Hematopoietic multipotent progenitor cell treated with erythropoietin and hydrocortisone succinate and interleukin-3 and kit ligand, for 8 days (in vitro differentiated cells): Measurements from ENCODE around the gene ERICH2.

ENCODE experiments used
- DNase-seq: peaks from one replicate; pipeline ENCODE4 v3.0.0-alpha.2; 2015

Gene ERICH2

DNA sequence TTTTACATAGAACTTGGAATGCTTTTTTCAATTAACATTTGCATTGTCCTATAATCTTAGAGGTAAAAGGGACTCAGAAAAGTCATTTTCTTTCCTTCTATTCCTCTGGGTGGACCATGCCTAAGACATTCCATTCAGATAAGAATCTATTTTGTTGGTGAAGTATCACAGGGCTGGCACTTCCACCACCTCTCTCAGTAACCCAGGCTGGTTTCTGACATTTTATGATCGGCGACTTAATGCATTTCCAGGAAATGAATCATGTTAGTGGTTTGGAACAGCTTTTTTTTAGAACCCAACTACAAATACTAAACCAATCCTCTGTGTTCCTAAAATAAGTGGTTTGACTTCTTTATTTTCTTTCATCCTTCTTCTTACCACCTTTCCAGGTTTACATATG, 73.5 kb downstream of the ERICH2 start:
- peak; percentile 16 for DNase-seq

GRCh38 chr2:170845343-170845742, 75.2 kb downstream of the ERICH2 start:
- DNase-seq, result peak; percentile 38

DNA sequence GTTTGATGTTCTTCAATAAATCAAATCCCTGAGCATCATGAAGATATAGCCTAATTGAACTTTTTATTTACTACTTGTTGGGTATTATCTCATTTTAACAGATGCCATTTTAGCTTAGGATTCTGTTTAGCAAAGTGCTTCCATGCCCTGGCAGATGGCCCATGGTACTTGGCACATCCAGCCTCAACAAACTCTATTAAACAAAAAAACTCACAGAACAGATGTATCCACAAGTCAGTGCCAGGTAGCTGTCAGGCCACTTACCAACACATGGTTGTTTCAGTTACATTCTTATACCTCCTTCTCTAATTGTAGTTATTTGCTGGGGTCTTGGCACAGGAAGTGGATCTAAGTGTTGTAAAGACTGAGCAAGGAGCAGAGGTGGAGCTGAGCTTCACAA, 76.1 kb downstream of the ERICH2 start:
- DNase-seq, result no peak

- DNase-seq, result no peak
Observed at GRCh38 chr2:170847716-170848115, 77.5 kb downstream of the ERICH2 start.
